GM23338 (cell line): ENCODE measurements around the gene CACNB2. TPM values are rescaled to one million over a fixed set of nuclear protein-coding genes. Genes with fewer than 3 reads are reported as not detected.

ENCODE experiments used
- ATAC-seq: fragments of 200-7000 bp; cut with Tn5 transposase; 3 replicates; pipeline ENCODE4 v1.9.1; 2020
- DNase-seq: peaks from one replicate; pipeline ENCODE4 v3.0.0-alpha.2; 2015; ENCODE audit warnings: low spot score
- H2AFZ ChIP-seq: fragments of 200-600 bp; sonication (generic); 2 replicates; pipeline ENCODE4 v1.8.0; 2016; ENCODE audit warnings: antibody characterized with exemption, mild to moderate bottlenecking, moderate library complexity
- H3F3A ChIP-seq: fragments of 200-600 bp; sonication (generic); replicated peaks from 2 replicates; pipeline ENCODE4 v1.8.0; 2017; ENCODE audit warnings: antibody characterized with exemption, mixed run types, low read depth
- H3K27ac ChIP-seq: fragments of 200-600 bp; sonication (generic); 2 replicates; pipeline ENCODE4 v1.6.1; 2016; ENCODE audit warnings: low read depth
- H3K27me3 ChIP-seq: fragments of 200-600 bp; sonication (generic); 2 replicates; pipeline ENCODE4 v1.8.0; 2016; ENCODE audit warnings: mild to moderate bottlenecking, mixed run types, moderate library complexity; ENCODE audit not compliant: insufficient read depth
- H3K36me3 ChIP-seq: fragments of 200-600 bp; sonication (generic); 2 replicates; pipeline ENCODE4 v1.8.0; 2016; ENCODE audit warnings: mild to moderate bottlenecking; ENCODE audit not compliant: insufficient read depth
- H3K4me1 ChIP-seq: fragments of 200-600 bp; sonication (generic); 2 replicates; pipeline ENCODE4 v1.8.0; 2016; ENCODE audit warnings: mild to moderate bottlenecking, moderate library complexity; ENCODE audit not compliant: insufficient read depth
- H3K4me2 ChIP-seq: fragments of 200-600 bp; sonication (generic); 2 replicates; pipeline ENCODE4 v1.7.1; 2017; ENCODE audit warnings: mixed run types
- H3K4me3 ChIP-seq: fragments of 200-600 bp; sonication (generic); 2 replicates; pipeline ENCODE4 v1.6.1; 2016; ENCODE audit warnings: mixed run types
- H3K79me2 ChIP-seq: fragments of 200-600 bp; sonication (generic); replicated peaks from 2 replicates; pipeline ENCODE4 v1.8.0; 2017; ENCODE audit warnings: mild to moderate bottlenecking; ENCODE audit not compliant: insufficient read depth
- H3K9me2 ChIP-seq: fragments of 200-600 bp; sonication (generic); 2 replicates; pipeline ENCODE4 v1.8.0; 2017; ENCODE audit not compliant: insufficient read depth
- H4K20me1 ChIP-seq: fragments of 200-600 bp; sonication (generic); replicated peaks from 2 replicates; pipeline ENCODE4 v1.8.0; 2017; ENCODE audit warnings: mild to moderate bottlenecking; ENCODE audit not compliant: insufficient read depth
- H3K27ac Mint-ChIP-seq: 2 replicates; pipeline ENCODE4 v1.8.0; 2020; ENCODE audit warnings: inconsistent platforms, mild to moderate bottlenecking, moderate library complexity, mixed read lengths
- H3K27me3 Mint-ChIP-seq: 3 replicates; pipeline ENCODE4 v1.8.0; 2022; ENCODE audit warnings: low read depth, mild to moderate bottlenecking, moderate library complexity, mixed read lengths, inconsistent platforms; ENCODE audit not compliant: insufficient read depth, poor library complexity
- H3K36me3 Mint-ChIP-seq: 3 replicates; pipeline ENCODE4 v1.8.0; 2021; ENCODE audit warnings: low read depth, mild to moderate bottlenecking, inconsistent platforms, moderate library complexity, mixed read lengths
- H3K4me1 Mint-ChIP-seq: 3 replicates; pipeline ENCODE4 v1.8.0; 2020; ENCODE audit warnings: mild to moderate bottlenecking, inconsistent platforms, mixed read lengths
- H3K4me3 Mint-ChIP-seq: 3 replicates; pipeline ENCODE4 v1.8.0; 2021; ENCODE audit warnings: moderate library complexity, mild to moderate bottlenecking, inconsistent platforms, mixed read lengths
- H3K9me3 Mint-ChIP-seq: 3 replicates; pipeline ENCODE4 v1.8.0; 2020; ENCODE audit warnings: moderate library complexity, mild to moderate bottlenecking, inconsistent platforms, mixed read lengths
- CREB1 ChIP-seq: fragments of 250-450 bp; sonication (Bioruptor Pico); IDR thresholded peaks from 2 replicates; pipeline ENCODE4 v1.5.0; 2020; ENCODE audit warnings: low read depth, mild to moderate bottlenecking, moderate library complexity
- EZH2 ChIP-seq: fragments of 200-600 bp; sonication (generic); IDR thresholded peaks from one replicate; pipeline ENCODE4 v1.8.0; 2017; ENCODE audit warnings: antibody characterized with exemption, mild to moderate bottlenecking, low read depth; ENCODE audit not compliant: unreplicated experiment
- EZH2phosphoT487 ChIP-seq: fragments of 200-600 bp; sonication (generic); IDR thresholded peaks from one replicate; pipeline ENCODE4 v1.8.1; 2018; ENCODE audit warnings: antibody characterized with exemption; ENCODE audit not compliant: unreplicated experiment
- JUNB ChIP-seq: IDR thresholded peaks from one replicate; pipeline ENCODE4 v1.6.1; 2016; ENCODE audit warnings: antibody characterized with exemption; ENCODE audit not compliant: unreplicated experiment
- NANOG ChIP-seq: IDR thresholded peaks from 2 replicates; pipeline ENCODE4 v1.6.1; 2016; ENCODE audit warnings: antibody characterized with exemption, borderline replicate concordance
- POLR2AphosphoS5 ChIP-seq: IDR thresholded peaks from 2 replicates; pipeline ENCODE4 v1.6.1; 2016; ENCODE audit warnings: antibody characterized with exemption, low read depth
- STAT1 ChIP-seq: IDR thresholded peaks from one replicate; pipeline ENCODE4 v1.6.1; 2016; ENCODE audit warnings: antibody characterized with exemption; ENCODE audit not compliant: unreplicated experiment
- ZNF114 ChIP-seq: fragments of 250-450 bp; sonication (Bioruptor Pico); IDR thresholded peaks from 2 replicates; pipeline ENCODE4 v1.5.0; 2020; ENCODE audit warnings: mild to moderate bottlenecking, moderate library complexity
- ZNF331 ChIP-seq: fragments of 250-450 bp; sonication (Bioruptor Pico); IDR thresholded peaks from 2 replicates; pipeline ENCODE4 v1.5.0; 2020; ENCODE audit warnings: low read depth, mild to moderate bottlenecking, moderate library complexity
- polyA plus RNA-seq: library from polyadenylated mRNA; unstranded; fragments of >200 nt; fragmentation: Nextera tagmentation; extraction: Ambion mirVana; gene quantifications from 2 replicates; pipeline ENCODE4 v1.2.1, GENCODE V29; 2016
- total RNA-seq: library from RNA; depleted of rRNA; stranded (reverse); fragments of >200 nt; shearing (Covaris generic); gene quantifications from 2 replicates; pipeline ENCODE4 v1.2.3, GENCODE V29; 2014
- TF ChIP-seq, protein P1 (sequence below): IDR thresholded peaks from one replicate; pipeline ENCODE4 v1.6.1; 2018; ENCODE audit warnings: antibody characterized with exemption; ENCODE audit not compliant: unreplicated experiment
- TF ChIP-seq, protein P2 (sequence below): IDR thresholded peaks from 2 replicates; pipeline ENCODE4 v1.6.1; 2016; ENCODE audit warnings: antibody characterized with exemption
- TF ChIP-seq, protein P3 (sequence below), 2 experiments: fragments of 200-600 bp in 1 of 2; sonication (generic) in 1 of 2; conservative IDR thresholded peaks; 2 replicates each; pipeline versions ENCODE4 v1.5.1 to v1.6.1; 2016 to 2017; ENCODE audit warnings: antibody characterized with exemption in 2 of 2, low read depth in 2 of 2, mild to moderate bottlenecking in 2 of 2, moderate library complexity in 1 of 2
- TF ChIP-seq, protein P4 (sequence below): fragments of 250-450 bp; sonication (Bioruptor Pico); IDR thresholded peaks from 2 replicates; pipeline ENCODE4 v1.5.0; 2020; ENCODE audit warnings: mild to moderate bottlenecking, moderate library complexity

The CACNB2 gene
- total and polyA plus RNA-seq, 2 experiments from 2014 or later, result 5.0 to 5.9 TPM

DNA sequence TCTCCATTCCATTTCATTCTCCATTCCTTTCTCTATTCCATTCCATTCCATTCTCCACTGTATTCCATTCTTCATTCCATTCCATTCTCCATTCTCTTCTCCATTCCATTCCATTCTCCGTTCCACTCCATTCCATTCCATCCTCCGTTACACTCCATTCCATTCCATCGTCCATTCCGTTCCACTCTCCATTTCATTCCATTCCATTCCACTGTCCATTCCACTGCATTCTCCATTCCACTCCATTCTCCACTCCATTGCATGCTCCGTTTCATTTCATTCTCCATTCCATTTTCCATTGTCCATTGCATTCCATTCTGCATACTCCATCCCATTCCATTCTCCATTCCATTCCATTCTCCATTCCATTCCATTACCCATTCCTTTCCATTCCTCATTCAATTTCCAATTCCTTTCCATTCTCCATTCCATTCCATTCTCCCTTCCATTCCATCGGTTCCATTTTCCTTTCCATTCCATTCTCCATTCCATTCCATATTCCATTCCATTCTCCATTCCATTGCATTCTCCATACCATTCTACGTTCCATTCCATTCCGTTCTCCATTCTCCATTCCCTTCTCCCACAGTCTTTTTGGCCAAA lies 432.8 kb downstream of the CACNB2 start:
- Histone ChIP-seq H3K4me2 (no peak overlapping the region), H3F3A (no peaks in the 10 kb centered on the region), H2AFZ (no peak overlapping the region), H4K20me1 (no peaks in the 10 kb centered on the region), H3K27ac (no peak overlapping the region), H3K9me2 (no peaks in the 10 kb centered on the region), H3K4me1 (no peaks in the 10 kb centered on the region), H3K36me3 (peaks cover 13% of the 10 kb centered on the region), H3K79me2 (no peaks in the 10 kb centered on the region), H3K4me3 (no peak overlapping the region), H3K27me3 (no peaks in the 10 kb centered on the region)
- no peaks in the 10 kb centered on the region; the same call in 1 of the 3 replicates for H3K36me3 Mint-ChIP-seq
- no peaks in the 10 kb centered on the region for H3K4me1 Mint-ChIP-seq
- H3K9me3 Mint-ChIP-seq, result peaks cover 21% of the 10 kb centered on the region
- H3K27me3 Mint-ChIP-seq, result peaks cover 4% of the 10 kb centered on the region
- H3K27ac Mint-ChIP-seq, result no peak overlapping the region
- ATAC-seq (no peak), DNase-seq (no peak)
- TF ChIP-seq, protein P1, sequence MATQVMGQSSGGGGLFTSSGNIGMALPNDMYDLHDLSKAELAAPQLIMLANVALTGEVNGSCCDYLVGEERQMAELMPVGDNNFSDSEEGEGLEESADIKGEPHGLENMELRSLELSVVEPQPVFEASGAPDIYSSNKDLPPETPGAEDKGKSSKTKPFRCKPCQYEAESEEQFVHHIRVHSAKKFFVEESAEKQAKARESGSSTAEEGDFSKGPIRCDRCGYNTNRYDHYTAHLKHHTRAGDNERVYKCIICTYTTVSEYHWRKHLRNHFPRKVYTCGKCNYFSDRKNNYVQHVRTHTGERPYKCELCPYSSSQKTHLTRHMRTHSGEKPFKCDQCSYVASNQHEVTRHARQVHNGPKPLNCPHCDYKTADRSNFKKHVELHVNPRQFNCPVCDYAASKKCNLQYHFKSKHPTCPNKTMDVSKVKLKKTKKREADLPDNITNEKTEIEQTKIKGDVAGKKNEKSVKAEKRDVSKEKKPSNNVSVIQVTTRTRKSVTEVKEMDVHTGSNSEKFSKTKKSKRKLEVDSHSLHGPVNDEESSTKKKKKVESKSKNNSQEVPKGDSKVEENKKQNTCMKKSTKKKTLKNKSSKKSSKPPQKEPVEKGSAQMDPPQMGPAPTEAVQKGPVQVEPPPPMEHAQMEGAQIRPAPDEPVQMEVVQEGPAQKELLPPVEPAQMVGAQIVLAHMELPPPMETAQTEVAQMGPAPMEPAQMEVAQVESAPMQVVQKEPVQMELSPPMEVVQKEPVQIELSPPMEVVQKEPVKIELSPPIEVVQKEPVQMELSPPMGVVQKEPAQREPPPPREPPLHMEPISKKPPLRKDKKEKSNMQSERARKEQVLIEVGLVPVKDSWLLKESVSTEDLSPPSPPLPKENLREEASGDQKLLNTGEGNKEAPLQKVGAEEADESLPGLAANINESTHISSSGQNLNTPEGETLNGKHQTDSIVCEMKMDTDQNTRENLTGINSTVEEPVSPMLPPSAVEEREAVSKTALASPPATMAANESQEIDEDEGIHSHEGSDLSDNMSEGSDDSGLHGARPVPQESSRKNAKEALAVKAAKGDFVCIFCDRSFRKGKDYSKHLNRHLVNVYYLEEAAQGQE, result no peak
- TF ChIP-seq JUNB (no peak), ZNF114 (CRISPR knock-in tag) (no peak), EZH2phosphoT487 (no peak), STAT1 (no peak), NANOG (no peak), POLR2AphosphoS5 (no peak), ZNF331 (no peak), EZH2 (no peak), CREB1 (CRISPR knock-in tag) (no peak)
- TF ChIP-seq, protein P2, sequence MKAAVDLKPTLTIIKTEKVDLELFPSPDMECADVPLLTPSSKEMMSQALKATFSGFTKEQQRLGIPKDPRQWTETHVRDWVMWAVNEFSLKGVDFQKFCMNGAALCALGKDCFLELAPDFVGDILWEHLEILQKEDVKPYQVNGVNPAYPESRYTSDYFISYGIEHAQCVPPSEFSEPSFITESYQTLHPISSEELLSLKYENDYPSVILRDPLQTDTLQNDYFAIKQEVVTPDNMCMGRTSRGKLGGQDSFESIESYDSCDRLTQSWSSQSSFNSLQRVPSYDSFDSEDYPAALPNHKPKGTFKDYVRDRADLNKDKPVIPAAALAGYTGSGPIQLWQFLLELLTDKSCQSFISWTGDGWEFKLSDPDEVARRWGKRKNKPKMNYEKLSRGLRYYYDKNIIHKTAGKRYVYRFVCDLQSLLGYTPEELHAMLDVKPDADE, result no peak
- TF ChIP-seq, protein P3, sequence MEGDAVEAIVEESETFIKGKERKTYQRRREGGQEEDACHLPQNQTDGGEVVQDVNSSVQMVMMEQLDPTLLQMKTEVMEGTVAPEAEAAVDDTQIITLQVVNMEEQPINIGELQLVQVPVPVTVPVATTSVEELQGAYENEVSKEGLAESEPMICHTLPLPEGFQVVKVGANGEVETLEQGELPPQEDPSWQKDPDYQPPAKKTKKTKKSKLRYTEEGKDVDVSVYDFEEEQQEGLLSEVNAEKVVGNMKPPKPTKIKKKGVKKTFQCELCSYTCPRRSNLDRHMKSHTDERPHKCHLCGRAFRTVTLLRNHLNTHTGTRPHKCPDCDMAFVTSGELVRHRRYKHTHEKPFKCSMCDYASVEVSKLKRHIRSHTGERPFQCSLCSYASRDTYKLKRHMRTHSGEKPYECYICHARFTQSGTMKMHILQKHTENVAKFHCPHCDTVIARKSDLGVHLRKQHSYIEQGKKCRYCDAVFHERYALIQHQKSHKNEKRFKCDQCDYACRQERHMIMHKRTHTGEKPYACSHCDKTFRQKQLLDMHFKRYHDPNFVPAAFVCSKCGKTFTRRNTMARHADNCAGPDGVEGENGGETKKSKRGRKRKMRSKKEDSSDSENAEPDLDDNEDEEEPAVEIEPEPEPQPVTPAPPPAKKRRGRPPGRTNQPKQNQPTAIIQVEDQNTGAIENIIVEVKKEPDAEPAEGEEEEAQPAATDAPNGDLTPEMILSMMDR (conservative IDR thresholded peaks at IDR 0.05; ENCODE audit: low read depth in 2 of 2), result no peak
- TF ChIP-seq, protein P4, sequence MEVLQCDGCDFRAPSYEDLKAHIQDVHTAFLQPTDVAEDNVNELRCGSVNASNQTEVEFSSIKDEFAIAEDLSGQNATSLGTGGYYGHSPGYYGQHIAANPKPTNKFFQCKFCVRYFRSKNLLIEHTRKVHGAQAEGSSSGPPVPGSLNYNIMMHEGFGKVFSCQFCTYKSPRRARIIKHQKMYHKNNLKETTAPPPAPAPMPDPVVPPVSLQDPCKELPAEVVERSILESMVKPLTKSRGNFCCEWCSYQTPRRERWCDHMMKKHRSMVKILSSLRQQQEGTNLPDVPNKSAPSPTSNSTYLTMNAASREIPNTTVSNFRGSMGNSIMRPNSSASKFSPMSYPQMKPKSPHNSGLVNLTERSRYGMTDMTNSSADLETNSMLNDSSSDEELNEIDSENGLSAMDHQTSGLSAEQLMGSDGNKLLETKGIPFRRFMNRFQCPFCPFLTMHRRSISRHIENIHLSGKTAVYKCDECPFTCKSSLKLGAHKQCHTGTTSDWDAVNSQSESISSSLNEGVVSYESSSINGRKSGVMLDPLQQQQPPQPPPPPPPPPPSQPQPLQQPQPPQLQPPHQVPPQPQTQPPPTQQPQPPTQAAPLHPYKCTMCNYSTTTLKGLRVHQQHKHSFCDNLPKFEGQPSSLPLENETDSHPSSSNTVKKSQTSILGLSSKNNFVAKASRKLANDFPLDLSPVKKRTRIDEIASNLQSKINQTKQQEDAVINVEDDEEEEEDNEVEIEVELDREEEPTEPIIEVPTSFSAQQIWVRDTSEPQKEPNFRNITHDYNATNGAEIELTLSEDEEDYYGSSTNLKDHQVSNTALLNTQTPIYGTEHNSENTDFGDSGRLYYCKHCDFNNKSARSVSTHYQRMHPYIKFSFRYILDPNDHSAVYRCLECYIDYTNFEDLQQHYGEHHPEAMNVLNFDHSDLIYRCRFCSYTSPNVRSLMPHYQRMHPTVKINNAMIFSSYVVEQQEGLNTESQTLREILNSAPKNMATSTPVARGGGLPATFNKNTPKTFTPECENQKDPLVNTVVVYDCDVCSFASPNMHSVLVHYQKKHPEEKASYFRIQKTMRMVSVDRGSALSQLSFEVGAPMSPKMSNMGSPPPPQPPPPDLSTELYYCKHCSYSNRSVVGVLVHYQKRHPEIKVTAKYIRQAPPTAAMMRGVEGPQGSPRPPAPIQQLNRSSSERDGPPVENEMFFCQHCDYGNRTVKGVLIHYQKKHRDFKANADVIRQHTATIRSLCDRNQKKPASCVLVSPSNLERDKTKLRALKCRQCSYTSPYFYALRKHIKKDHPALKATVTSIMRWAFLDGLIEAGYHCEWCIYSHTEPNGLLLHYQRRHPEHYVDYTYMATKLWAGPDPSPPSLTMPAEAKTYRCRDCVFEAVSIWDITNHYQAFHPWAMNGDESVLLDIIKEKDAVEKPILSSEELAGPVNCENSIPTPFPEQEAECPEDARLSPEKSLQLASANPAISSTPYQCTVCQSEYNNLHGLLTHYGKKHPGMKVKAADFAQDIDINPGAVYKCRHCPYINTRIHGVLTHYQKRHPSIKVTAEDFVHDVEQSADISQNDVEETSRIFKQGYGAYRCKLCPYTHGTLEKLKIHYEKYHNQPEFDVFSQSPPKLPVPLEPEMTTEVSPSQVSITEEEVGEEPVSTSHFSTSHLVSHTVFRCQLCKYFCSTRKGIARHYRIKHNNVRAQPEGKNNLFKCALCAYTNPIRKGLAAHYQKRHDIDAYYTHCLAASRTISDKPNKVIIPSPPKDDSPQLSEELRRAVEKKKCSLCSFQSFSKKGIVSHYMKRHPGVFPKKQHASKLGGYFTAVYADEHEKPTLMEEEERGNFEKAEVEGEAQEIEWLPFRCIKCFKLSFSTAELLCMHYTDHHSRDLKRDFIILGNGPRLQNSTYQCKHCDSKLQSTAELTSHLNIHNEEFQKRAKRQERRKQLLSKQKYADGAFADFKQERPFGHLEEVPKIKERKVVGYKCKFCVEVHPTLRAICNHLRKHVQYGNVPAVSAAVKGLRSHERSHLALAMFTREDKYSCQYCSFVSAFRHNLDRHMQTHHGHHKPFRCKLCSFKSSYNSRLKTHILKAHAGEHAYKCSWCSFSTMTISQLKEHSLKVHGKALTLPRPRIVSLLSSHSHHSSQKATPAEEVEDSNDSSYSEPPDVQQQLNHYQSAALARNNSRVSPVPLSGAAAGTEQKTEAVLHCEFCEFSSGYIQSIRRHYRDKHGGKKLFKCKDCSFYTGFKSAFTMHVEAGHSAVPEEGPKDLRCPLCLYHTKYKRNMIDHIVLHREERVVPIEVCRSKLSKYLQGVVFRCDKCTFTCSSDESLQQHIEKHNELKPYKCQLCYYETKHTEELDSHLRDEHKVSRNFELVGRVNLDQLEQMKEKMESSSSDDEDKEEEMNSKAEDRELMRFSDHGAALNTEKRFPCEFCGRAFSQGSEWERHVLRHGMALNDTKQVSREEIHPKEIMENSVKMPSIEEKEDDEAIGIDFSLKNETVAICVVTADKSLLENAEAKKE (CRISPR knock-in tag), result no peak
- H3K4me3 Mint-ChIP-seq, result no peak overlapping the region
